GM18873 (cell line): ENCODE data around the gene PLCB4.

Experiments
- ATAC-seq: cut with Tn5 transposase; IDR thresholded peaks from one replicate; pipeline ENCODE4 v1.9.1; 2021; ENCODE audit warnings: mild to moderate bottlenecking, moderate library complexity, moderate number of reproducible peaks; ENCODE audit not compliant: unreplicated experiment, low FRiP score

PLCB4 gene

DNA sequence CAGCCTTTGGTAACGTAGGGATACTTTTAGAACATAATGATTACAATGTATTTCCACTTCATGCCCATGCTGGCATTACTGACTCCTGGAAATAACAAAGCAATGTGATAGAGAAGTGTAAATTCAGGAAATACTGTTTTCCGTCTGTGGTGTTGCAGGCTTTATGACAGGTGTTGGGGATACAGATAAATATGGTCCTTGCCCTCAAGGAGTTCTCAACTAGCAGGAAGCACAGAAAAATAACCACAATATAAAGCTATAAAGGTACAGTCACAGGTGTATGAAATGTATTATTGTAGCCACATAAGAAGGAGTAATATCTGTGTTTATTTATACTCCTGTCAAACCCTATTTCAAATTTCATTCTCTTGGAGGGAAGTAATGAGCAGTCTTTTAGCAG lies 432.6 kb downstream of the PLCB4 start:
- no peak for ATAC-seq

DNA sequence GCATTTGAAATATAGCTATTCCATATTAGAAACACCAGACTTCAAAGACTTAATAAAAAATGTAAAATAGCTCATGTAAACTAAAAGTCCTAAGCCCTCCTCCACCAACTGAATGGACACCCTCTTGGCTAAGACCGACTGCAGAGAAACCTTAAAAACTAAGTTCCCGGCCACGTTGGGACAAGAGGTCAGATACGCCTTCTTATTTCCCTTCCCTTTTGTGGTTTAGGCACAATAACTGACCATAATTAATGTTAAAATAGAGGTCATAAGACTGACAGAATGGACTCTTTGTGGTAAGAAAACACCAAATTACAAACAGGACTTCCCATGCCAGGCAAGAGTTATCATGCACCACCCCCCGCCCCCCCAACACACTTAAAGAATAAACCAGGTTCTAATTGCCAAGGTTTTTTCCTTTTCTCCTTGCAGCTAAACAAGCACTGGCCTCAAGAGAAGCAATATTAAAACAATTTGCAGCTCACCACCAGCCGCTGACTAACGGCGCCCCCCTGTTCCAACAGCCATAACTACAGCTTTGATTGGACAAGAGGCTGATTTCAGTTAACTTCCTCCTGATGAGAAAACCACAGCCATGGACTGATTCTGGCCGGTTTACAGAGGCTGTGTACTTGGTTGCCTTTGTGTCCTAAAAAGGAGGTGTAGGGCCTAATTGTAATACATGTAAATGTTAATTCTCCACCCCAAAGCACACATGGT lies 434.8 kb downstream of the PLCB4 start:
- ATAC-seq: no peak

DNA sequence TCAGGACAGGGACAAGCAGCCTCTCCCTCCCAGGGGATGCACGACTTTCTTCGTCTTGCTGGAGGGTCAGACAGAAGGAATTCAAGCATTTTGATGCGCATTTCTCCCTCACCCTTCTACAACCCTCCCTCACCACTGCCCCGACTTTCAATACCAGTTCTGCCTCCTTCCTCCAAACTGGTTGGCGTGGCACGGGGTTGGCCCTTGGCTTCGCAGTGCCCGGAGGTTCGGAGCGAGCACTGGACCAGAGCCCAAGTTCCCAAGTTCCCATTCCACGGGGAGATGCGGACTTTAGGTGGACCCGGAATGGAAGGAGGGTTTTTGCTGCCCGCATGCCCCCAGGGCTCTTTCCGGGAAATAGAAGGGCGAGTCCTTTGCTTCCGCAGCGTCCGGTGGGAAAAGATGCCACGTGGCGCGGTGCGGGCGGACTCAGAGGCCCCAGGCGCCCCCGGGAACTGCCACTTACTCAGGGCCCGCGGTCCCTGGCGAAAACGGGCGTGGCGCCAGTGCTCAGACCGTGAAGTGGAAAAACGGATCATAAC lies 437.5 kb downstream of the PLCB4 start:
- ATAC-seq: no peak

DNA sequence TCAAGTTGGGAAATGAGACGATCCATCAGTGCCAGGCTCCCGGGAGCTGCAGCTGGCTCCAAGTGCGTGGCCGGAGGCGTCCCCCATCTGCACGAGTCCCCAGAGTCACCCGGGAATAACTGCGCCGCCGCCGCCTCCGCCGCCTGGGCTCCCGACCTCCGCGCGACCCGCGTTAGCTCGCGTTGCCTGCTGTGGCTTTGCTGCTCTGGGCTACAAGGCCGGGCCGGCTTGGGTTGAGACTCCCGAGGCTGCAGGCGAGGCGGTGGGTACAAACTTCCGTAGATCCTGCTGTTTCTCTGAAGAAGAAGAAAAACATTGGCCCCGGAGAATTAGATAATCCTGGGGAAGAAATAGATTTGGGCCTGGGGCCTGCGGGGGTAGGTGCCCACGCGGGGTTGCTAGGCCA lies 438.1 kb downstream of the PLCB4 start:
- no peak for ATAC-seq

DNA sequence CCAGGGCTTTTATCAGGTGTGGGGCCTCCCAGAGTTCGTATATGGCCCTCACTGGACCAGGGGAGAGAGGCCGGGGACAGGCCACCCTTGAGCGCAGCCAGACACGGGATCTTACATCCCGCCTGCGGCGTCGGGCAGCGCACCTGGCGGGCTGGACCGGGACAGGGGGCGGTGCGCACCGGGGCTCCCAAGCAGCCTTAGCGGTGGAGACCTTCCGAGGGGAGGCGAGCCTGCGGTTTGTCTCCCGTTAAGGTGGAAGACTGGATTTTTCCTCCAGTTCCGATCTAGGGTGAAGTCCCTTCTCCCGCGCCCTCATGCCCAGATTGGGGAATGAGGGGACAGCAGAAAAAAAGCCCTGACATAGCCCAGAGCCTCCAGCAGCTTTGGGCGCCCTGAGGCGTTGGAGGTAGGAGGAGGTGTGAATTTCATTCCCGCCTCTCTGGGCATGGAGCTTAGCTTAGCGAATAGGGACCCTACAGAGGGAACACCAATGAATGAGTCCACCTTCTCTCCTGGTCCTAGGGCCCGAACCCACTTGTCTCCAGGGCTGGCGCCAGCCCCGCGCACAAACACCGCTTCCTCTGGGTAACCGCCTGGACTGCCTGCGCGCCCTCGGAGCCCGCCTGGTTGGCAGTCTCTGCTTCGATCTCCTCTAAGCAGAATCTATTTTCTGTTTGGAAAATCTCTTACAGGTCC lies 438.8 kb downstream of the PLCB4 start:
- ATAC-seq: no peak

DNA sequence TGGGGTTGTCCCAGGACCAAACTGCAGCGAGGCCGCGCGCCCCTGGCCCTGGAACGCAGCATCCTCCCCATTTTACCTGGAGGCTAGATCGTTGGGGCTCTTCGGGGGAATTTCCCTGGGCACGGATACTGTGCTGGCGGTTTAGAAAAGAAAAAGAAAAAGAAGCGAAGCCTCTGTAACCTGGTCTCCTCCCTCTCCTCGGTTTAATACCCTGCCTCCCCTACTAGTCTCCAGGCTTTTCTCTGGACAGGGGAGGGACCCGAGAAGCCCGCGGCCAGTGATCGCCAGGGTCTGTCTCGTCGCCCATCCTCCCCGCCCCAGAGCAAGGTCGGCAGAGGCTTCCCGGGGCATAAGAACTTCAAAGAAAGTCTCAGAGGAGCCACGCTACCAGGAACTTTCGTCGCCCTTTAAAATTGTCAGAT lies 439.4 kb downstream of the PLCB4 start:
- no peak for ATAC-seq

DNA sequence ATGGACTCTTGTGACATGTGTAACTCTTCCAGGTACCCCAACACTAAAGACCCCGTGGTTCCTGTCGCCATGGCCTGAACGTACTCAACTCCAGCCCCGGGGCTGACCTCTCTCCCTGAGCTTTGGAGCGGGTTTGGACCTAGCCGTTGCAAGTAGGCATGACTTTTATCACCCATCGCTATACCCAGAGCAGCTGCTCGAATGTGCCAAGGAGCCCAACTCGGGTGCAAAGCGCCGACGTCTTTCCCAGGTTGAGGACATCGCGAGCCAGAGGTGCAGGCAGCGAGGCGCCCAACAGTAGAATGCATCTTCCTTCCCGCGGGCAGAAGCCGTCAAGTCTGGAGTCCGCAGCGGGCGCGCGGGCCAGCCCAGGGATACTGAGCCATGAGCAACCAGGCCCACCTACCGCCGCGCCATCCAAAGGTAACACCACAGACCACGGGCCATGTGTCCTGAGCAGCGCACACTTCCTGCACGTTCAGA lies 439.9 kb downstream of the PLCB4 start:
- ATAC-seq: no peak

DNA sequence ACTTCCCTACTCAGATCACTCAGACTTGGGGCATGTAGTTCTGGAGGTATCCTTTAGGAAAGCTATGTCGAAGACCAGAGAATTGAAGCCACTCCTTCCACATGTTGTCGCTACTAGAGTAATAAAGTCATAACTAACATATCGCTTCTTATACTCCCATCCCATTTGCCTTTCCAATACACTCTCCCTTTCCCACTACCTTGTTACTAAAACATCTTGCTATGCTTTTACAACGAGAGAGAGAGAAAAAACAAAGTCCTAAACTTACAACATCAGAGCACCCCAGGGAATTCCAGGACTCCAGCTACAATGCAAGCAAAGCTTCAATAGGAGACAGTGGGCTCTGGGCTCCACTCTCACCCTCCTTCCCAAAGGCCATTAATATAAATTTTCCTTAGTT lies 440.4 kb downstream of the PLCB4 start:
- ATAC-seq: no peak

DNA sequence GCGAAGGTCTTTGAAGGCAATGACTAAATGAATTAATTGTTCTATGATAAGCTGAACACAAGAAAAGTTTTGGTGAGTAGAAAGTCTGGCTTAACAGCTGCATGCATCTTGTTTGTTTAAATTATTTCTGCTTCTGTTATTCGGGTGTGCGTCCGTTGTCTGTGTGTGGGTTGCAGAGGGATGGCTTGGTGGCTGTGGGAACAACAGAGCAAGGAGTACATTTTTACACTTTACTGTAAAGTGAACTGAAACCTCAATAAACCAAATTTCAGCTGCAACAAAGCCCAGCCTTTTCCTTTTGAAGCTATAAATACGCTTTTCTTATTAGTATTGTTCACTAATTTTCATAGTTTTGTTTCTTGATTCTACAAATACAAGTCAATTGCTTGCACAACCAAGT lies 442.0 kb downstream of the PLCB4 start:
- no peak for ATAC-seq

DNA sequence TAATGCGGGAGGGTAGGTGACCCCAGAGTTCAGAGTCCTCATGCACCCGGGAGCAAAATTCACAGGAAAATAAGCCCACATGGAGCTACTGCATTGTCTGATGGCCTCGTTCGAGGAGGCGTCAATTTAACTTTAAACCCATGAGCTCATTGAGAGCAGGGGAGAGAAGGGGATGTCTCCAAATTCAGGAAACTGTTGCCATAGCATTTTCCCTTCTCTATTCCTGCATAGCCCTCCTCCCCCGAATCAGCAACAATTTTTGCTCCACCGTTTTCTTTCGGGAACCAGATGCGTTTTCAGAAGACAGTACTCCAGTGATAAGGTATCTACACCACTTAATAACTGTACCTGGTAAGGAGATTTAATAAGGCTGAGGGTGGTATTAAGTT lies 445.2 kb downstream of the PLCB4 start:
- no peak for ATAC-seq

DNA sequence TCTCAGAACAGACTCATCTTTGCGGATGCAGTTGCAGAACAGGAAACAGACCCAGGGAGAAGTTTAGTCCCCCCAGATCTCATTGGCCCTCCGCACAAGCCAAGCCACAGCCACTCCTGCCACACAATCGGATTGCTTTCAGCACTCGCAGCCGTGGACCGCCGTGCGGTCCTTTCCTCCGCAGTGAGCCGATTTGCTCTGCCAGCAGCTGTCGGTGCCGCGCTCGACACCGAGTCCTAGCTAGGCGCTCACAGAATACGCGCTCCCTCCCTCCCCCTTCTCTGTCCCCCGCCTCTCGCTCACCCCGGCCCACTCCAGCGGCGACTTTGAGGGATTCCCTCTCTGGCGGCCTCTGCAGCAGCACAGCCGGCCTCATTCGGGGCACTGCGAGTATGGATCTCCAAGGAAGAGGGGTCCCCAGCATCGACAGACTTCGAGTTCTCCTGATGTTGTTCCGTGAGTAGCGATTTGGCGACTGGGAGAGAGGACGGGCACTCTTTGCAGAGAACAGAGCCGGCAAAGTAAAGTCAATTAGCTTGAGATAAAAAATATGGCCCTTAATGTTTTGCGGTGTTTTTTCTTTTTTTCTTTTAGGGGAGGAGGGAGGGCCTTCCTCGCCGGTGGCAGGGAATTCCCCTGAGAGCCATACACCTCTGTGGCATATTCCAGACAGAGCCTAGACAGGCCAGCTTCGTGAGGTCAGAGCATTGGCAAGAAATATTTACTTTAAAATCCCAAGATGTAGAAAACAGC lies 445.8 kb downstream of the PLCB4 start, which contains the start of gene LAMP5:
TSS of gene LAMP5 (plus strand) at position 130 of the 753 bp plus-strand sequence. CDS start at position 393, 263 bp downstream.
- ATAC-seq: no peak

DNA sequence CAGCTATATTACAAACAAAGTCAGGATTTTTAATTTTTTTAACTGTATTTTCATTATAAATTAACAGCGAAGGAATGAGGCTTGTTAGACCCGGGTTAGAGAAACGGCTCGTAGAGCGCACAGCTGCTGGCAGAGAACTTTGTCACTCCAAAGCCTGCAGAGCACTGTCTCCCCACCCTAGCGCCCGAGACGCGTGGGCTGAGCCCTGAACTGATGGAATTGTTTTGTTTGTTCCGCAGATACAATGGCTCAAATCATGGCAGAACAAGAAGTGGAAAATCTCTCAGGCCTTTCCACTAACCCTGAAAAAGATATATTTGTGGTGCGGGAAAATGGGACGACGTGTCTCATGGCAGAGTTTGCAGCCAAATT lies 446.3 kb downstream of the PLCB4 start:
- no peak for ATAC-seq

DNA sequence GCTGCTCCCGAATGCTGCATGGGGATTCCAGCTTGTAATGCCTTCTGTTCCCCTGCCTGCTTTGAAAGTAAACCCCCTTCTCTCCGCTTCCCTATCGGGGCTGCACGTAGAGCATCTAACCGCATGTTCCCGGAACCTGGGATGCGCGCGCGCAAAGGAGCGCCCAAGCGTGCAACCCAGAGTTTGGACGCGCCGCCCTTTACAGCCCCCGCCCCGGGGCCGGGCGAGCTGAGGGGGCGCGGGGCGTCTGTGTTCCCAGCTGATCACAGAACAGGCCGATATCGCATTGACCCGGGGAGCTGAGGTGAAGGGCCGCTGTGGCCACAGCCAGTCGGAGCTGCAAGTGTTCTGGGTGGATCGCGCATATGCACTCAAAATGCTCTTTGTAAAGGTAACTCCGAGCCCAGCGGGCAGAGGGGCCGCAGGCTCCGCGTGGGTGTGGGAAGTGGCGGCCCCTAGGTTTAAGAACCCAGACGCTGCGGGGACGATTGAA lies 446.9 kb downstream of the PLCB4 start:
- no peak for ATAC-seq

DNA sequence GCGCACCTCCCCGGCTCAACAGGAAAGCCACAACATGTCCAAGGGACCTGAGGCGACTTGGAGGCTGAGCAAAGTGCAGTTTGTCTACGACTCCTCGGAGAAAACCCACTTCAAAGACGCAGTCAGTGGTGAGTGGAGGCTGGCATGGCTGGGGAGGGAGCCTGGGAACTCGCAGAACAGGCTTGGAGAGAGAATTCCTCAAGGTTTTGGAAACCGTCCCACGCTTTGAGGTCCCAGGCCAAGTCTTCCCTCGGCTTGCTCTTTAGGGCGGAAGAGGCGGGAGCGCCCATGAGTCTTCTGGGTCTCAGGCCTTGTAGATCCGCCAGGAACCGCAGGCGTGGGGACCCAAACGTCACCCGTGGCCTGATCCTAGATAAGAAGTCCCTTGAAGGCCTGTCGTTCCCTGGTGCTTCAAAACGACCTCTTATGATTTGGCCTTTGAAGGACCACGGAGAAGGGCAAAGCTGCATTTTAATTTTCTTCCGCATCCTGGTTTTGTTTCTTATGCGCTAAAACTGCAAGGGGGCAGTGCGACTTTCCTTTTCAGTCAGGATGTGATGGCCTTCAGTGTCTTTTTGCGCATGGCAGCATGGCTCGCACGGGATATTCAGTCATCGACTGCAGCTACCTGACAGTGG lies 447.5 kb downstream of the PLCB4 start:
- no peak for ATAC-seq

DNA sequence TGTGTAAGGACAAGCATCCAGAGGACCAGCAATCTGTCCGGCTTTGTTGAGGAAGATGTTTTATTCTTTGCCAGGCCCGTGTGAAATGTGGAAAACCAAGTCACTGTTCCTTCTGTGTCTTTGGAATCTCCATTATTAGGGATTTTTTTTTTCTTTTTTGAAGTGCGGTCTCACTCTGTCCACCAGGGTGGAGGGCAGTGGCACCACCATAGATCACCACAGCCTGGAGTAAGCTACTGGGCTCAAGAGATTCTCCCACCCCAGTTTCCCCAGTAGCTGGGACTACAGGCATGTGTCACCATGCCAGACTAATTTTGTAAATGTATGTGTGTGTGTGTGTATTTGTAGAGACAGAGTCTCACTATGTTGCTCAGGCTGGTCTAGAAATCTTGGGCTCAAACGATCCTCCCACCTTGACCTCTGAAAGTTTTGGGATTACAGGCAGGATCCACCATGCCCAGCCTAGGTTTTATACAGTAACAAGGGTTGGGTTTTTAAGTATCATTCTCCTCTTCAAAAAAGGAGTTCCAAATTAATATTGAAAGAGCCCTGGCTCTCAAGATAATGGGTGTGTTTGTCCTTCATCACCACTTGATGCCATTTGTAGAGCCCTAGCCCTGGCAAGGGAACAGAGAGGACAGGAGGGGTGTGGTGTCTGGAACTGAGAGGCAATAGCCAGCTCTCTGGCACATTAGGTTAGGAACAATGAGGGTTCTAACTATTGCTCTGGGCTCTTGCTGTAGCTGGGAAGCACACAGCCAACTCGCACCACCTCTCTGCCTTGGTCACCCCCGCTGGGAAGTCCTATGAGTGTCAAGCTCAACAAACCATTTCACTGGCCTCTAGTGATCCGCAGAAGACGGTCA lies 448.6 kb downstream of the PLCB4 start:
- ATAC-seq: no peak

DNA sequence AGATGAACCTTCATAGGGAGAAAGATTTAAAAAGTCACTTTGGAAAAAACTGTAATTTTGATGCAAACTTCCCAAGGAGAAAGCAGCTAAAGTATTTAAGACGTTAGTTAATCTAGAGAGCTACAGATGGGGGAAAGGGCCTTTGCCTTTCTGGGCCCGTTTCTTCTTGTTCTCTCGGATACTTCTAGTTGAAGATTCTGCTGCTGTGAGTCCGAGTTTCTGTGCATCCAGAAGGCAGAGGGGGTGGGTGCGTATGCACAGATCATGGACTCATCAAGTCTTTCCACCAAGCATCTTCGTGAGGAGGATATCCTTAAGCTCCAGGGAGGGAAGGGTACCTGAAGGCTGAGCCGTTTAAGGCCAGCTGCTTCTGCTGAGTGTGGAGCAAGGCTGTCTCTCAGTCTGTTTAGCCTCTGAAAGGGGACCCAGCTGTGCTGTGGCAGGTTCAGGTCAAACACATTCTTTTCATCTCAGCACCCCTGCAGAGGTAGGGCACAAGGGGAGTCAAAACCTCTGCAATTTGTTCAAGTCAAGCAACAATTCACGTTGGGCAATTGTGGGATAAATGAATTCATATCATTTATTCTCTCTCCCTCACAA lies 449.8 kb downstream of the PLCB4 start:
- no peak for ATAC-seq

DNA sequence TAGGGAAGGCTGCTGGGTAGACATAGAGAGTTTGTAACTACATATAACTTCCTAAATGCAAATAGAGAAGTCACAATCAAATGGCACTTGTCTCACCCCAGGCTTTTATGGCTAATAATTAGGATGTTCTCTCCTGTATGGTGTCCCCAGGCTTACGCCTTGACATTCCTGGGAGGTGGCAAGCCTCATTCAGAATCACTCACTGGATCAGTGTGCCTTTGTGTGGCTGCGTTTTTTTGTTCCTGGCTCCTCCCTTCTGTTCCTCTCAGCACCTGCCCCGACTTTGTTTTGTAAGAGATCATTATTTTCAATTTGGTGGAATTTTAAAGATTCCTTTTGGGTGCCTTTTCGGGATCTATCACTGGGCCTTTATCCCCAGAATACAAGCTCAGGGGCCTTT lies 451.2 kb downstream of the PLCB4 start:
- no peak for ATAC-seq

DNA sequence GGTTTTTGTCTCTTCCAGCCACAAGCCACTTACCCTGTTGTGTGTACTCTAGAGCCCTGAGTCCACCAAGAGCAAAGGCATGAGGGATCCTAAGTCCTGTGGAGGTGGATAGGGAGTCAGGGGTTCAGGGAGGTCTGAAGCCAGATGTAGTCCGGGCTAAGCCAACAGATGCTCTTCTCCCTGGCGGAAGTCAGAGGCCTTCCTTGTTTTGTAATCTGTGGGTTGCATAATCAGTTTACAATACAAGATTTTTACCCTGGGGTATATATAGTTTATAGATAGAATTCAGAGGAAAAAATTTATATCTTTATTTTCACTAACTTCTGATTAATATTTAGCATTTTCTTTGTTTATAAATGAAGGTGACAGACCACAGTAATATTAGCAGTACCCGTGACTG lies 454.7 kb downstream of the PLCB4 start:
- ATAC-seq: no peak
